GM19023 (cell line): ENCODE measurements around the gene XCL2.
"Not testable (repeated sequence)": the region's sequence is repeated elsewhere in the genome, so short reads cannot be mapped to it uniquely, and the experiment has no call there.

Source experiments
- ATAC-seq: cut with Tn5 transposase; IDR thresholded peaks from one replicate; pipeline ENCODE4 v1.9.1; 2021; ENCODE audit warnings: mild to moderate bottlenecking, moderate library complexity; ENCODE audit not compliant: unreplicated experiment

The XCL2 gene

GRCh38 chr1:168543840-168544498 lies at the start of gene XCL2:
XCL2 (minus strand) TSS chr1:168543997; CDS start chr1:168543964, 33 bp downstream.
- ATAC-seq = not testable (repeated sequence)

GRCh38 chr1:168591641-168592250 lies 47.9 kb upstream of the XCL2 start:
- ATAC-seq = no peak

- no peak for ATAC-seq
Observed at GRCh38 chr1:168591066-168591465, 47.3 kb upstream of the XCL2 start.

GRCh38 chr1:168589167-168589566 lies 45.4 kb upstream of the XCL2 start:
- ATAC-seq = no peak

- ATAC-seq = no peak
Observed at GRCh38 chr1:168585937-168586336, 42.1 kb upstream of the XCL2 start.

- ATAC-seq = no peak
Observed at GRCh38 chr1:168585191-168585590, 41.4 kb upstream of the XCL2 start.

GRCh38 chr1:168583571-168583970 lies 39.8 kb upstream of the XCL2 start:
- ATAC-seq = no peak

- no peak for ATAC-seq
Observed at GRCh38 chr1:168582688-168583336, 39.0 kb upstream of the XCL2 start.

- ATAC-seq = no peak
Observed at GRCh38 chr1:168581817-168582572, 38.2 kb upstream of the XCL2 start.

GRCh38 chr1:168580991-168581390 lies 37.2 kb upstream of the XCL2 start:
- ATAC-seq = not testable (repeated sequence)

GRCh38 chr1:168580290-168580689 lies 36.5 kb upstream of the XCL2 start:
- not testable (repeated sequence) for ATAC-seq

- ATAC-seq = not testable (repeated sequence)
Observed at GRCh38 chr1:168578531-168579185, 34.9 kb upstream of the XCL2 start.

- not testable (repeated sequence) for ATAC-seq
Observed at GRCh38 chr1:168576245-168576688, 32.5 kb upstream of the XCL2 start, which contains the start of gene XCL1. XCL1 (plus strand) TSS chr1:168576605; CDS start chr1:168576638, 33 bp downstream.

GRCh38 chr1:168574234-168574633 lies 30.4 kb upstream of the XCL2 start:
- ATAC-seq = not testable (repeated sequence)

GRCh38 chr1:168572633-168573032 lies 28.8 kb upstream of the XCL2 start:
- no peak for ATAC-seq

GRCh38 chr1:168570652-168571051 lies 26.9 kb upstream of the XCL2 start:
- ATAC-seq = no peak

GRCh38 chr1:168568346-168568745 lies 24.5 kb upstream of the XCL2 start:
- no peak for ATAC-seq

- ATAC-seq = no peak
Observed at GRCh38 chr1:168567568-168567967, 23.8 kb upstream of the XCL2 start.

- ATAC-seq = no peak
Observed at GRCh38 chr1:168567007-168567406, 23.2 kb upstream of the XCL2 start.

- ATAC-seq = no peak
Observed at GRCh38 chr1:168565825-168566224, 22.0 kb upstream of the XCL2 start.

- ATAC-seq = no peak
Observed at GRCh38 chr1:168561989-168562388, 18.2 kb upstream of the XCL2 start.
